IMR-90 (cell line): ENCODE results near the gene WWC2. TPM values are rescaled to one million over a fixed set of nuclear protein-coding genes. Genes with fewer than 3 reads are reported as not detected.
A peak's percentile ranks its signal among the peaks of the same experiment; 100 is the strongest.

Experiments
- ATAC-seq: fragments of 200-7000 bp; cut with Tn5 transposase; 2 replicates; pipeline ENCODE4 v1.9.1; 2020; ENCODE audit warnings: low read depth, mild to moderate bottlenecking, moderate library complexity
- BruUV-seq: library from RNA; stranded (reverse); fragments of 400-500 nt; replicated peaks from 2 replicates; lab custom pipeline; 2021; lab: Mats Ljungman, UMichigan
- CTCF ChIA-PET: fragments of 300-600 bp; formaldehyde crosslinking; extraction: SDS; loops from one replicate; lab custom pipeline; 2021; ENCODE audit warnings: antibody characterized with exemption; lab: Yijun Ruan, JAX
- POLR2A ChIA-PET: fragments of 300-600 bp; sonication (Branson Sonifier 250); formaldehyde crosslinking; loops from one replicate; lab custom pipeline; 2022; ENCODE audit warnings: antibody characterized with exemption; ENCODE audit not compliant: unreplicated experiment; lab: Charles Lee
- DNase-seq: peaks from one replicate; pipeline ENCODE4 v3.0.0; 2013
- H2AFZ ChIP-seq: replicated peaks from 2 replicates; pipeline ENCODE3; 2013; ENCODE audit warnings: low read length, mild to moderate bottlenecking; ENCODE audit not compliant: poor library complexity
- H2AK5ac ChIP-seq: 2 replicates; pipeline ENCODE4 v1.6.1; 2013; ENCODE audit warnings: low read depth, low read length, inconsistent platforms
- H2AK9ac ChIP-seq: replicated peaks from 2 replicates; pipeline ENCODE3; 2013; ENCODE audit warnings: mild to moderate bottlenecking, low read depth, low read length, moderate library complexity; ENCODE audit not compliant: poor library complexity
- H2BK120ac ChIP-seq: 2 replicates; pipeline ENCODE4 v1.6.1; 2013; ENCODE audit warnings: low read depth, low read length, inconsistent platforms
- H2BK15ac ChIP-seq: 3 replicates; pipeline ENCODE4 v1.6.1; 2013; ENCODE audit warnings: low read depth, low read length, inconsistent platforms
- H2BK20ac ChIP-seq: 2 replicates; pipeline ENCODE4 v1.6.1; 2013; ENCODE audit warnings: low read depth, mild to moderate bottlenecking, inconsistent platforms, low read length, moderate library complexity
- H2BK5ac ChIP-seq: 2 replicates; pipeline ENCODE4 v1.6.1; 2013; ENCODE audit warnings: mild to moderate bottlenecking, low read depth, low read length, inconsistent platforms; ENCODE audit not compliant: poor library complexity, severe bottlenecking
- H3K14ac ChIP-seq: replicated peaks from 2 replicates; pipeline ENCODE4 v1.6.1; 2013; ENCODE audit warnings: low read depth, low read length, inconsistent platforms
- H3K18ac ChIP-seq: 2 replicates; pipeline ENCODE4 v1.6.1; 2013; ENCODE audit warnings: low read depth, low read length, control low read depth
- H3K23ac ChIP-seq: 2 replicates; pipeline ENCODE4 v1.6.1; 2013; ENCODE audit warnings: low read depth, low read length, inconsistent platforms
- H3K27ac ChIP-seq: 2 replicates; pipeline ENCODE4 v1.5.1; 2013; ENCODE audit warnings: mild to moderate bottlenecking, control low read depth, low read length; ENCODE audit not compliant: insufficient read depth
- H3K27me3 ChIP-seq: 2 replicates; pipeline ENCODE4 v1.6.1; 2013; ENCODE audit warnings: low read length; ENCODE audit not compliant: control insufficient read depth, insufficient read depth
- H3K36me3 ChIP-seq: 2 replicates; pipeline ENCODE4 v1.6.1; 2013; ENCODE audit warnings: low read length, mixed read lengths; ENCODE audit not compliant: control insufficient read depth, insufficient read depth
- H3K4ac ChIP-seq: 2 replicates; pipeline ENCODE4 v1.6.1; 2013; ENCODE audit warnings: low read depth, low read length, inconsistent platforms
- H3K4me1 ChIP-seq: 2 replicates; pipeline ENCODE4 v1.6.1; 2013; ENCODE audit warnings: low read length, mixed read lengths; ENCODE audit not compliant: control insufficient read depth, insufficient read depth
- H3K4me2 ChIP-seq: 2 replicates; pipeline ENCODE4 v1.6.1; 2013; ENCODE audit warnings: low read depth, mild to moderate bottlenecking, control low read depth, low read length, moderate library complexity
- H3K4me3 ChIP-seq: 2 replicates; pipeline ENCODE4 v1.5.1; 2013; ENCODE audit warnings: low read depth, mild to moderate bottlenecking, control low read depth, low read length, moderate library complexity; ENCODE audit not compliant: insufficient read depth
- H3K56ac ChIP-seq: 2 replicates; pipeline ENCODE4 v1.6.1; 2013; ENCODE audit warnings: low read length, inconsistent platforms; ENCODE audit not compliant: insufficient read depth; ENCODE audit errors: extremely low read depth
- H3K79me1 ChIP-seq, 2 experiments: 2 replicates each; pipeline ENCODE4 v1.6.1; 2013; ENCODE audit warnings: low read length in 2 of 2, inconsistent platforms in 1 of 2, low read depth in 1 of 2
- H3K9ac ChIP-seq: 2 replicates; pipeline ENCODE4 v1.6.1; 2013; ENCODE audit warnings: low read depth, low read length, control low read depth
- H3K9me1 ChIP-seq: 2 replicates; pipeline ENCODE4 v1.6.1; 2013; ENCODE audit warnings: low read length, inconsistent platforms; ENCODE audit not compliant: insufficient read depth
- H3K9me3 ChIP-seq: 2 replicates; pipeline ENCODE4 v1.6.1; 2013; ENCODE audit warnings: low read length; ENCODE audit not compliant: control insufficient read depth, insufficient read depth
- H4K20me1 ChIP-seq: 2 replicates; pipeline ENCODE4 v1.6.1; 2013; ENCODE audit warnings: low read length, inconsistent platforms; ENCODE audit not compliant: insufficient read depth
- H4K5ac ChIP-seq: 2 replicates; pipeline ENCODE4 v1.6.1; 2013; ENCODE audit warnings: mild to moderate bottlenecking, low read depth, low read length, control low read depth
- H4K8ac ChIP-seq, 2 experiments: 2 replicates each; pipeline ENCODE4 v1.6.1; 2013; ENCODE audit warnings: low read depth in 2 of 2, low read length in 2 of 2, control low read depth in 1 of 2, inconsistent platforms in 1 of 2
- H4K91ac ChIP-seq: 2 replicates; pipeline ENCODE4 v1.6.1; 2013; ENCODE audit warnings: low read depth, low read length, inconsistent platforms; ENCODE audit not compliant: insufficient read depth
- BHLHE40 ChIP-seq: fragments of 150-350 bp; IDR thresholded peaks from 2 replicates; pipeline ENCODE4 v1.6.1; 2016; ENCODE audit warnings: mild to moderate bottlenecking, low read depth, low read length
- CEBPB ChIP-seq: IDR thresholded peaks from 2 replicates; pipeline ENCODE4 v1.6.1; 2012; ENCODE audit warnings: low read depth, low read length, improper control_type of control experiment
- CHD1 ChIP-seq: IDR thresholded peaks from 2 replicates; pipeline ENCODE4 v1.6.1; 2012; ENCODE audit warnings: low read depth, low read length, improper control_type of control experiment
- ELK1 ChIP-seq: fragments of 150-350 bp; IDR thresholded peaks from 2 replicates; pipeline ENCODE4 v1.6.1; 2016; ENCODE audit warnings: low read depth, mild to moderate bottlenecking, low read length, moderate library complexity, borderline replicate concordance
- FOS ChIP-seq: fragments of 150-350 bp; IDR thresholded peaks from 2 replicates; pipeline ENCODE4 v1.6.1; 2016; ENCODE audit warnings: low read depth, low read length
- MAFK ChIP-seq: IDR thresholded peaks from 2 replicates; pipeline ENCODE4 v1.6.1; 2012; ENCODE audit warnings: low read depth, low read length, improper control_type of control experiment
- MAZ ChIP-seq: IDR thresholded peaks from 2 replicates; pipeline ENCODE4 v1.6.1; 2012; ENCODE audit warnings: low read depth, mild to moderate bottlenecking, low read length, improper control_type of control experiment, moderate library complexity, borderline replicate concordance
- MXI1 ChIP-seq: IDR thresholded peaks from 2 replicates; pipeline ENCODE4 v1.6.1; 2012; ENCODE audit warnings: low read depth, mild to moderate bottlenecking, low read length, moderate library complexity, borderline replicate concordance
- NFE2L2 ChIP-seq: fragments of 150-350 bp; IDR thresholded peaks from 2 replicates; pipeline ENCODE4 v1.6.1; 2016; ENCODE audit warnings: low read depth, mild to moderate bottlenecking, low read length
- POLR2A ChIP-seq: IDR thresholded peaks from 2 replicates; pipeline ENCODE4 v1.6.1; 2012; ENCODE audit warnings: mild to moderate bottlenecking, low read depth, low read length
- RAD21 ChIP-seq: IDR thresholded peaks from 2 replicates; pipeline ENCODE4 v1.6.1; 2012; ENCODE audit warnings: low read length, improper control_type of control experiment
- RCOR1 ChIP-seq: IDR thresholded peaks from 2 replicates; pipeline ENCODE4 v1.6.1; 2012; ENCODE audit warnings: mild to moderate bottlenecking, low read length, improper control_type of control experiment; ENCODE audit not compliant: insufficient replicate concordance
- RFX5 ChIP-seq: IDR thresholded peaks from 2 replicates; pipeline ENCODE4 v1.8.0; 2012; ENCODE audit warnings: low read depth, mild to moderate bottlenecking, low read length, moderate library complexity
- SMC3 ChIP-seq: fragments of 150-350 bp; IDR thresholded peaks from 2 replicates; pipeline ENCODE4 v1.6.1; 2016; ENCODE audit warnings: low read depth, mild to moderate bottlenecking, antibody characterized with exemption, low read length, moderate library complexity
- USF2 ChIP-seq: fragments of 150-350 bp; IDR thresholded peaks from 2 replicates; pipeline ENCODE4 v1.6.1; 2017; ENCODE audit warnings: mild to moderate bottlenecking, antibody characterized with exemption, low read length, low read depth
- WGBS, 2 experiments: methylation state at CpG; one replicate each; pipeline versions ENCODE4 v1.1.5 to v1.1.7; 2013; ENCODE audit warnings: missing lambda C conversion rate in 2 of 2; ENCODE audit not compliant: insufficient read length in 1 of 2; ENCODE audit errors: extremely low coverage in 2 of 2; 5-methylcytosine and 5-hydroxymethylcytosine counted together
- dilution Hi-C: fragments of 300-500 bp; cut with HindIII; formaldehyde crosslinking; loops from one replicate; pipeline ENCODE4 v1.14.3; 2018; ENCODE audit warnings: low sequenced_read_pairs; ENCODE audit not compliant: unreplicated experiment
- in situ Hi-C: fragments of 300-500 bp; cut with MboI; formaldehyde crosslinking; loops from 3 replicates; pipeline ENCODE4 v1.14.3; 2019; ENCODE audit warnings: low sequenced_read_pairs, inconsistent platforms, mixed read lengths
- intact Hi-C: fragments of 100-400 bp; cut with micrococcal nuclease; formaldehyde crosslinking; loops from 2 replicates; pipeline ENCODE4 v1.10.0; 2022
- polyA plus RNA-seq, 3 experiments: library from polyadenylated mRNA; depleted of rRNA; stranded (reverse); fragments of >200 nt; gene quantifications; 2 replicates each; pipeline ENCODE4 v1.2.3, GENCODE V29; 2012; ENCODE audit warnings: low replicate concordance in 1 of 3
- total RNA-seq: library from RNA; depleted of rRNA; stranded (reverse); fragments of >200 nt; gene quantifications from 2 replicates; pipeline ENCODE4 v1.2.3, GENCODE V29; 2012
- TF ChIP-seq, protein P1 (sequence below): conservative IDR thresholded peaks from 2 replicates; pipeline ENCODE4 v1.5.1; 2012; ENCODE audit warnings: mild to moderate bottlenecking, low read depth, low read length, improper control_type of control experiment

WWC2 gene
- total and polyA plus RNA-seq, 2 of the 4 experiments (the other 2 are of a cell fraction) = 26.6 to 27.4 TPM

DNA sequence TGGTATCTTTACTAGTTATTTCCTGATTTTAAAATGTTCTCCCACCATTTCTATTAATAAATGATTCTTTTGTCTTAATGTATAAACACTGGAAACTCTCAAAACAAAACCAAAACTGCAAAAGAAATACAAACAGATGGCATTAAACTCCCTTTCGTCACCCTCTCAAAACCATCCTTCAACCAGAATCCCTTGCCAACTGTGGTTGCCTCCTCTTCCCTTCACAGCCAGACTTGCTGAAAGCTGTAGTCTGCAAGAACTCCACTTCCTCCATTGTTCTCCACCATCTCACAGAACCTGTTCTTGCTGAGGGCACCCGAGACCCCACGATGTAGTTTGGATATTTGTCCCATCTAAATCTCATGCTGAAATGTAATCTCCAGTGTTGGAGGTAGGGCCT, 96.5 kb downstream of the WWC2 start:
- Histone ChIP-seq H2BK20ac (no peak overlapping the region), H4K20me1 (peaks cover 11% of the 10 kb centered on the region; the same call in 1 of the 2 replicates), H3K9me3 (no peaks in the 10 kb centered on the region), H4K91ac (no peak overlapping the region), H2AK9ac (no peak overlapping the region), H3K4me3 (no peak overlapping the region), H3K14ac (no peak overlapping the region), H4K5ac (no peak overlapping the region), H3K18ac (no peak overlapping the region), H2BK120ac (no peak overlapping the region), H3K36me3 (peaks cover 7% of the 10 kb centered on the region), H3K4ac (no peak overlapping the region), H3K27me3 (no peaks in the 10 kb centered on the region), H4K8ac (no peak overlapping the region), H3K56ac (no peak overlapping the region), H2BK5ac (no peak overlapping the region), H3K79me1 (peaks cover 40 to 61% of the 10 kb centered on the region in 2 experiments), H3K23ac (no peak overlapping the region), H2BK15ac (no peak overlapping the region), H3K27ac (no peak overlapping the region), H2AFZ (peak overlapping the region; percentile 47), H3K4me1 (peaks cover 3% of the 10 kb centered on the region; the same call in 1 of the 2 replicates), H3K9me1 (no peaks in the 10 kb centered on the region; the same call in 1 of the 2 replicates), H3K9ac (no peak overlapping the region), H3K4me2 (no peak overlapping the region), H2AK5ac (no peak overlapping the region)
- ChIA-PET POLR2A (no interaction called here), CTCF (no interaction called here)
- no TSS peak for BruUV-seq
- ATAC-seq (no peak), DNase-seq (no peak)
- WGBS, 2 experiments = no CpG with 5 or more reads among the region's 3 CpGs
- TF ChIP-seq BHLHE40 (no peak), NFE2L2 (no peak), ELK1 (no peak), RFX5 (no peak), RAD21 (no peak), SMC3 (no peak), POLR2A (no peak), FOS (no peak), MAZ (no peak), MAFK (no peak), CEBPB (no peak), MXI1 (no peak), USF2 (no peak), CHD1 (no peak), RCOR1 (no peak)
- TF ChIP-seq, protein P1, sequence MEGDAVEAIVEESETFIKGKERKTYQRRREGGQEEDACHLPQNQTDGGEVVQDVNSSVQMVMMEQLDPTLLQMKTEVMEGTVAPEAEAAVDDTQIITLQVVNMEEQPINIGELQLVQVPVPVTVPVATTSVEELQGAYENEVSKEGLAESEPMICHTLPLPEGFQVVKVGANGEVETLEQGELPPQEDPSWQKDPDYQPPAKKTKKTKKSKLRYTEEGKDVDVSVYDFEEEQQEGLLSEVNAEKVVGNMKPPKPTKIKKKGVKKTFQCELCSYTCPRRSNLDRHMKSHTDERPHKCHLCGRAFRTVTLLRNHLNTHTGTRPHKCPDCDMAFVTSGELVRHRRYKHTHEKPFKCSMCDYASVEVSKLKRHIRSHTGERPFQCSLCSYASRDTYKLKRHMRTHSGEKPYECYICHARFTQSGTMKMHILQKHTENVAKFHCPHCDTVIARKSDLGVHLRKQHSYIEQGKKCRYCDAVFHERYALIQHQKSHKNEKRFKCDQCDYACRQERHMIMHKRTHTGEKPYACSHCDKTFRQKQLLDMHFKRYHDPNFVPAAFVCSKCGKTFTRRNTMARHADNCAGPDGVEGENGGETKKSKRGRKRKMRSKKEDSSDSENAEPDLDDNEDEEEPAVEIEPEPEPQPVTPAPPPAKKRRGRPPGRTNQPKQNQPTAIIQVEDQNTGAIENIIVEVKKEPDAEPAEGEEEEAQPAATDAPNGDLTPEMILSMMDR = no peak
- in situ Hi-C loops = no loop called here
- dilution Hi-C loops = no loop called here
- intact Hi-C loops = no loop called here
